Brain pericyte (primary cell): ENCODE data around the gene FAM120AOS.
"Not testable (repeated sequence)": the region's sequence is repeated elsewhere in the genome, so short reads cannot be mapped to it uniquely, and the experiment has no call there.

ENCODE experiments used
- DNase-seq: peaks from one replicate; pipeline ENCODE4 v3.0.0-alpha.2; 2012; ENCODE audit warnings: low read depth, low spot score

The FAM120AOS gene

GRCh38 chr9:93467062-93467416 lies 13.7 kb upstream of the FAM120AOS start:
- no peak for DNase-seq

GRCh38 chr9:93466416-93467061 lies 13.2 kb upstream of the FAM120AOS start:
- DNase-seq = no peak

GRCh38 chr9:93465855-93466254 lies 12.5 kb upstream of the FAM120AOS start:
- no peak for DNase-seq

DNA sequence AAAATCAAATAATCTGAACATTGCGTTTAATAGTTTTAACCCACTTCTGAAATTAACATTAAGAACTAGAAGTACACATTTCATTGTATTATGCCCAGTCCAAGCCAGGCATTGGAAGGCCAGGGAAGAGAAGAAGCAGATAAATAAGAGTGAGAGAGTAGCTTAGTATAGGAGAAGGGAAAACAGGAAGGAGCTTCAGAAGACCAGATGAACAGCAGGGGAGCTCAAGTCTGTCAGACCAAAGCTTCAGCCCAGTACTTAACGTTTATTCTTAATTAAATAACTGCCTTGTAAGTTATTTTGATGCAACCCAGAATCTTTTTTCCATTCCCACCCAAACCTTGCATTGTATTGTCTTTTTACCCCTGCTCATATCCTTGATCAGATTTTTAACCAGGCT lies 11.5 kb upstream of the FAM120AOS start:
- DNase-seq = no peak

DNA sequence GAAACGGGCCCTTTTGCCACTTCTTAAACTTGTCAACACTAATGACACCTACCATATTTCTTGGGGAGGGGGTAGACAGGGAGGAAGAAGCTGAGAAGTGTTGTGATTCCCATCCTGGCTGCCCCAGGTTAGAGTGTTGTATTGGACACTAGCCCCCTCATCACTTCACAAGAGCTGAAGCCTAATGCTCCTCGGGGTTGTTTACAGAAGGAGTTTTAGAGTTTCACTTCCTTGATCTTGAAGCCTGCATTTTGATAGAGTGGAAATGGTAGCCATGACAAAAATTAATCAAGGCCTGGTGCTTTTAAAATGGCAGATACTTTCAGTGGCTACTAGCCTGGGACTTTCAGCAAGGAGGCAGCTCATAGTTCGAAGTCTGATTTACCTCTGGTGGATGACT lies 11.0 kb upstream of the FAM120AOS start:
- no peak for DNase-seq

- no peak for DNase-seq
These were observed 10.4 kb upstream of the FAM120AOS start for GRCh38 chr9:93463638-93464248.

- no peak for DNase-seq
These were observed 8.4 kb upstream of the FAM120AOS start for GRCh38 chr9:93461821-93462220.

GRCh38 chr9:93461414-93461743 lies 8.0 kb upstream of the FAM120AOS start:
- DNase-seq = no peak

GRCh38 chr9:93460689-93461413 lies 7.5 kb upstream of the FAM120AOS start:
- no peak for DNase-seq

- DNase-seq = no peak
These were observed 6.1 kb upstream of the FAM120AOS start for GRCh38 chr9:93459432-93459847.

- DNase-seq = no peak
These were observed 5.3 kb upstream of the FAM120AOS start for GRCh38 chr9:93458712-93459111.

- DNase-seq = no peak
These were observed 3.6 kb upstream of the FAM120AOS start for GRCh38 chr9:93457006-93457405.

DNA sequence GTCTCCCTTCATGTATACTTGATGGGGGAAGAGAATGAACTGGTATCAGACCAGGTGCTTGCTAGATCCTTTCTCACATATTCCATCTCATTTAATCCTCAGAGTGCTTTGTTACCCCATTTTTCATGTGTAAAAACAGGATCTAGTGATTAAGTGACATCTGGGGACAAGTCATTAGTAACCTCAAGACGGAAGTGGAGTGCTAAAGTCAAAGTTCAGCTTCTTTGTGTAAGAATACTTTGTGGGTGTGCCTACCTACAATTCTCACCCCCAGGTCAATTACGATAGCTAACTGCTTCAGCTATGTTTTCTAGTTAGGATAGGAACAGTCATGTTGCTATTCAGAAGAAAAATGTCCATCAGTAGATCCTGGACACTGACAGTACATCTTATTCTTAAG lies 3.1 kb upstream of the FAM120AOS start:
- DNase-seq = no peak

DNA sequence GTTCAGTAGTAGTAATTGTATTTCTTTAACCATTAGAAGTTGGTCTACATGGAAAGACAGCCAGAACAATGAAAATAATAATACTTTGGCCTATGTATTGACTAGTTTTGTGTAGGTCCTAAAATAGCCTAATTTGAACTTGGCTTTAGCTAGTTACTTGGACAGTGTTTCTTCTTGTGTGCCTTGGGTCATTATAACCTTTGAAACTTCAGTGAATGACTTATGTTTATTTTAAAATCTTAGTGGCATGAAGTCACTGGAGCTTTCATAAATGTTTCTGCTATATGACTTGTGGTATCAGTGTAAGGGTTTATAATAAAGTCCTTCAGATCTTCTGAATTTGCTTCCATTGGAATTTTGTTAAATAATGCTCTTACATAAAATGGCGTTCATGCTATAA lies 2.6 kb upstream of the FAM120AOS start:
- no peak for DNase-seq

- DNase-seq = no peak
These were observed 703 bp downstream of the FAM120AOS start for GRCh38 chr9:93452710-93453046.

DNA sequence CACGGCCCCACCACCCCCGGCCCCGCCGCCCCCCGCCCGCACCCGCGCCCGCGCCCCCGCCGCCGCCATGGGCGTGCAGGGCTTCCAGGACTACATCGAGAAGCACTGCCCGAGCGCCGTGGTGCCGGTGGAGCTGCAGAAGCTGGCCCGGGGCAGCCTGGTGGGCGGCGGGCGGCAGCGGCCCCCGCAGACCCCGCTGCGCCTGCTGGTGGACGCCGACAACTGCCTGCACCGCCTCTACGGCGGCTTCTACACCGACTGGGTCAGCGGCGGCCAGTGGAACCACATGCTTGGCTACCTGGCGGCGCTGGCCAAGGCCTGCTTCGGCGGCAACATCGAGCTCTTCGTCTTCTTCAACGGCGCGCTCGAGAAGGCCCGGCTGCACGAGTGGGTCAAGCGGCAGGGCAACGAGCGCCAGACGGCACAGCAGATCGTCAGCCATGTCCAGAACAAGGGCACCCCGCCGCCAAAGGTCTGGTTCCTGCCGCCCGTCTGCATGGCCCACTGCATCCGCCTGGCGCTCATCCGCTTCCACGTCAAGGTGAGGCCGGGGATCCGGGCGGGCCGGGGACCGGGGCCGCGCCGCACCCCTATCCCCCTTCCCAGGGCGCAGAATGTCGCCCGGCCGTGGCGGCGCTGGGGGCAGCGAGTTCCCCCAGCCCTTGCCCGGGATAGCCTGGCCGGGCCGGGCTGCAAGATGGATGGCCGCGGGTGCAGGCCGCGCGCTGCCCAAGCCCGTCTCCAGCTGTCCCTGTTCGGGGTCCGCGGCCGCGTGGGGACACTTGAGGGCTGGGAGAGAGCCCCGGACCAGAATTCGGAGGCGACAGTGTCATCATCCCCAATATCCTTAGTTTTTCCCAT lies 1.3 kb downstream of the FAM120AOS start:
- DNase-seq = no peak

GRCh38 chr9:93450945-93451815 lies 2.2 kb downstream of the FAM120AOS start, which contains the start of gene FAM120A:
Gene FAM120A (plus strand): TSS chr9:93451685. CDS start chr9:93451916, 231 bp downstream.
- DNase-seq = peak; percentile 30

DNA sequence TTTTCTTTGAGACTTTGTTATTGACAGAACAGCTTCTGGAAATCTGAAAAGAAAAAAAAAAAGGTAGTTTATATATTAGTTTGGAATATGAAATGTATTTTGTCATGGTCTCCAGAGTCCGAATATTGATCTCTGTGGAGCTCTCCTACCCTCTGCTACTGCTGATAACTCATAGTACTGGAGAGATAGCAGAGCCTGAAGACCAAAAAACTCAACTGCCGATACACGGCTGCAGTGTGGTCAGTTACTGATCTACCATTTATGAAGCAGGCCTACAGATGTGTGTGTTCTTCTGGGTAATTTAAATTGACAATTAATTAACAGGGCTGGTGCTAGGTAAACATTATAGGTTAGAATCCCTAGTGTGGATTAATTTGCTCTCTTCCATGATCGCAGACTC lies 5.7 kb downstream of the FAM120AOS start:
- DNase-seq = no peak

GRCh38 chr9:93446073-93446472 lies 7.3 kb downstream of the FAM120AOS start:
- no peak for DNase-seq

- DNase-seq = no peak
These were observed 12.3 kb downstream of the FAM120AOS start for GRCh38 chr9:93440896-93441580.

- DNase-seq = not testable (repeated sequence)
These were observed 14.1 kb downstream of the FAM120AOS start for GRCh38 chr9:93439301-93439700.
